ENCODE data around the gene ZGPAT.

ZGPAT gene

GRCh38 chr20:63691711-63692435, 16.0 kb upstream of the ZGPAT start:
- H3K4me3 ChIP-seq (ENCODE audit: low read depth, low read length) = no peak overlapping the region

- H3K4me3 ChIP-seq (ENCODE audit: low read depth, low read length) = no peak overlapping the region
These were observed 15.3 kb upstream of the ZGPAT start for GRCh38 chr20:63692436-63693082.

GRCh38 chr20:63693083-63693732, 14.6 kb upstream of the ZGPAT start:
- no peak overlapping the region for H3K4me3 ChIP-seq (ENCODE audit: low read depth, low read length)

- H3K4me3 ChIP-seq (ENCODE audit: low read depth, low read length) = no peak overlapping the region
These were observed 13.9 kb upstream of the ZGPAT start for GRCh38 chr20:63693733-63694583.

GRCh38 chr20:63694584-63695423, 13.0 kb upstream of the ZGPAT start:
- no peak overlapping the region for H3K4me3 ChIP-seq (ENCODE audit: low read depth, low read length)

GRCh38 chr20:63695424-63696305, 12.2 kb upstream of the ZGPAT start:
- H3K4me3 ChIP-seq (ENCODE audit: low read depth, low read length) = no peak overlapping the region

- no peak overlapping the region for H3K4me3 ChIP-seq (ENCODE audit: low read depth, low read length)
These were observed 11.6 kb upstream of the ZGPAT start for GRCh38 chr20:63696306-63696627.

GRCh38 chr20:63696628-63697356, 11.0 kb upstream of the ZGPAT start, which contains the start of gene TNFRSF6B:
Gene TNFRSF6B, plus strand, starts transcription at chr20:63696652. Its CDS starts 116 bp downstream, at chr20:63696768.
- peak within 1 kb of the TSS; percentile 14 for H3K4me3 ChIP-seq (ENCODE audit: low read depth, low read length)

- no peak overlapping the region for H3K4me3 ChIP-seq (ENCODE audit: low read depth, low read length)
These were observed 10.4 kb upstream of the ZGPAT start for GRCh38 chr20:63697357-63697867.

- no peak overlapping the region for H3K4me3 ChIP-seq (ENCODE audit: low read depth, low read length)
These were observed 9.8 kb upstream of the ZGPAT start for GRCh38 chr20:63697868-63698545.

GRCh38 chr20:63698739-63699465, 8.9 kb upstream of the ZGPAT start:
- H3K4me3 ChIP-seq (ENCODE audit: low read depth, low read length) = no peak overlapping the region

GRCh38 chr20:63699466-63700198, 8.2 kb upstream of the ZGPAT start:
- H3K4me3 ChIP-seq (ENCODE audit: low read depth, low read length) = no peak overlapping the region

- H3K4me3 ChIP-seq (ENCODE audit: low read depth, low read length) = no peak overlapping the region
These were observed 7.4 kb upstream of the ZGPAT start for GRCh38 chr20:63700199-63701050.

GRCh38 chr20:63701051-63701328, 6.8 kb upstream of the ZGPAT start:
- no peak overlapping the region for H3K4me3 ChIP-seq (ENCODE audit: low read depth, low read length)

GRCh38 chr20:63701329-63702035, 6.4 kb upstream of the ZGPAT start:
- H3K4me3 ChIP-seq (ENCODE audit: low read depth, low read length) = no peak overlapping the region

Measured in iPS-11a (cell line).